OCI-LY1 (cell line): ENCODE results near the gene FUT1.

Source experiments
- H2AFZ ChIP-seq: fragments of 200-600 bp; sonication (generic), shearing (Covaris generic); 2 replicates; pipeline ENCODE4 v1.6.0; 2014; ENCODE audit warnings: antibody characterized with exemption, mild to moderate bottlenecking, low read length
- H3F3A ChIP-seq: fragments of 200-600 bp; sonication (generic), shearing (Covaris generic); 2 replicates; pipeline ENCODE4 v1.6.0; 2014; ENCODE audit warnings: mild to moderate bottlenecking, antibody characterized with exemption, low read length, moderate library complexity; ENCODE audit not compliant: insufficient read depth
- H3K27ac ChIP-seq: fragments of 200-600 bp; sonication (generic); 2 replicates; pipeline ENCODE4 v1.5.1; 2014; ENCODE audit warnings: low read length, mixed run types, mild to moderate bottlenecking, low read depth; ENCODE audit not compliant: poor library complexity, severe bottlenecking
- H3K27me3 ChIP-seq: fragments of 200-600 bp; sonication (generic); 2 replicates; pipeline ENCODE4 v1.6.0; 2014; ENCODE audit warnings: antibody characterized with exemption, mild to moderate bottlenecking, low read length, moderate library complexity; ENCODE audit not compliant: insufficient read depth
- H3K36me3 ChIP-seq: fragments of 200-600 bp; sonication (generic); 2 replicates; pipeline ENCODE4 v1.6.1; 2014; ENCODE audit warnings: mild to moderate bottlenecking, antibody characterized with exemption, low read length, moderate library complexity, mixed read lengths; ENCODE audit not compliant: insufficient read depth
- H3K4me1 ChIP-seq: fragments of 200-600 bp; sonication (generic); 2 replicates; pipeline ENCODE4 v1.5.1; 2014; ENCODE audit warnings: mild to moderate bottlenecking, low read length, moderate library complexity; ENCODE audit not compliant: insufficient read depth, severe bottlenecking
- H3K4me2 ChIP-seq: fragments of 200-600 bp; sonication (generic), shearing (Covaris generic); 2 replicates; pipeline ENCODE4 v1.6.1; 2014; ENCODE audit warnings: low read length
- H3K4me3 ChIP-seq: fragments of 200-600 bp; sonication (generic); 2 replicates; pipeline ENCODE4 v1.5.1; 2014; ENCODE audit warnings: low read length, low read depth, mild to moderate bottlenecking, mixed read lengths; ENCODE audit not compliant: poor library complexity, severe bottlenecking
- H3K79me2 ChIP-seq: fragments of 200-600 bp; shearing (Covaris generic); 2 replicates; pipeline ENCODE4 v1.6.1; 2016; ENCODE audit warnings: mixed run types, low read length, mixed read lengths; ENCODE audit not compliant: insufficient read depth
- H3K9ac ChIP-seq: fragments of 200-600 bp; sonication (generic), shearing (Covaris generic); 2 replicates; pipeline ENCODE4 v1.6.1; 2014; ENCODE audit warnings: mild to moderate bottlenecking, low read length, mixed read lengths
- H3K9me2 ChIP-seq: fragments of 200-600 bp; sonication (generic), shearing (Covaris generic); 2 replicates; pipeline ENCODE4 v1.6.1; 2014; ENCODE audit warnings: low read depth, mild to moderate bottlenecking, low read length, mixed read lengths
- H3K9me3 ChIP-seq: fragments of 200-600 bp; shearing (Covaris generic); 2 replicates; pipeline ENCODE4 v1.6.1; 2014; ENCODE audit warnings: low read length, mixed read lengths
- H4K20me1 ChIP-seq: fragments of 200-600 bp; sonication (generic), shearing (Covaris generic); 2 replicates; pipeline ENCODE4 v1.6.0; 2016; ENCODE audit warnings: mild to moderate bottlenecking, low read length; ENCODE audit not compliant: insufficient read depth
- EZH2 ChIP-seq: fragments of 200-600 bp; sonication (generic), shearing (Covaris generic); IDR thresholded peaks from 2 replicates; pipeline ENCODE4 v1.8.0; 2017; ENCODE audit warnings: borderline replicate concordance, mixed run types, mild to moderate bottlenecking, antibody characterized with exemption, low read length, moderate library complexity, mixed read lengths
- TF ChIP-seq, protein P1 (sequence below): fragments of 200-600 bp; sonication (generic), shearing (Covaris generic); IDR thresholded peaks from 2 replicates; pipeline ENCODE4 v1.5.1; 2017; ENCODE audit warnings: mild to moderate bottlenecking, antibody characterized with exemption, low read length, moderate library complexity, mixed read lengths

Gene FUT1

DNA sequence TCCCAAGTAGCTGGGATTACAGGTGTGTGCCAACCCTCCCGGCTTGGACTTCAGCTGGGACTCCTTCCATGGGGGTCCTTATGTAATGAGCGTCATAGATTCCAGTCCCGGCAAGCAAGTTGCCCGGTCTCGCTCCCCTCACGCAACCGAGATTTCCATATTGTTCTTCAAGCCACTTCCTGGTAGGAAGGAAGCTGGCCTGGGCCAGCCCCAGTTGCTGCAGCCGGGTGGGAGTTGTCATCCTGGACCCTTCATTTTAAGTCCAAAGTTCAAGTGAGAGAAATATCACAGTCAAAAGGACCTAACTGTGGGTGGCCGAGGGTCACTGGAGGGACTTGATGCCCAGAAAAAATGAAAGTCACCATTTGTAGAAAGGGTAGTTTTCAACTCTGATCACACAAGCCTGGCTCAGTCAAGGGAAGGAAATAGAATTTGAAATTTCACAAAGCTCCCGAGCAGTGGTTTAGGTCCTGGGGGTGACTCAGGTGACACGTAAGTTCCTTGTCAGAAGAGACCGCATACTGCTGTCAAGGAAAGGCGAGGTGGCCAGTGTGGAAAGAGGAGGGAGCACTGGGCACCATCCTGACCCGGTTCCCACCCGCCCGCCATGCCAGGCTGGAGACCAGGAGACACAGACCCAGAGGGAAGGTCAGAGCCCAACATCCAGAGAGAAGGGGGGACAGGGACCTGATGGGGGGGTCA lies 8.2 kb upstream of the FUT1 start:
- Histone ChIP-seq H3K4me1 (no peaks in the 10 kb centered on the region), H3K9me3 (no peaks in the 10 kb centered on the region), H3K4me3 (no peak overlapping the region), H3K27me3 (no peaks in the 10 kb centered on the region), H4K20me1 (no peaks in the 10 kb centered on the region), H3F3A (no peaks in the 10 kb centered on the region), H3K9ac (no peak overlapping the region), H3K27ac (no peak overlapping the region), H3K79me2 (no peaks in the 10 kb centered on the region), H3K36me3 (no peaks in the 10 kb centered on the region), H2AFZ (no peak overlapping the region), H3K9me2 (no peaks in the 10 kb centered on the region), H3K4me2 (no peak overlapping the region)
- no peak for TF ChIP-seq EZH2
- TF ChIP-seq, protein P1, sequence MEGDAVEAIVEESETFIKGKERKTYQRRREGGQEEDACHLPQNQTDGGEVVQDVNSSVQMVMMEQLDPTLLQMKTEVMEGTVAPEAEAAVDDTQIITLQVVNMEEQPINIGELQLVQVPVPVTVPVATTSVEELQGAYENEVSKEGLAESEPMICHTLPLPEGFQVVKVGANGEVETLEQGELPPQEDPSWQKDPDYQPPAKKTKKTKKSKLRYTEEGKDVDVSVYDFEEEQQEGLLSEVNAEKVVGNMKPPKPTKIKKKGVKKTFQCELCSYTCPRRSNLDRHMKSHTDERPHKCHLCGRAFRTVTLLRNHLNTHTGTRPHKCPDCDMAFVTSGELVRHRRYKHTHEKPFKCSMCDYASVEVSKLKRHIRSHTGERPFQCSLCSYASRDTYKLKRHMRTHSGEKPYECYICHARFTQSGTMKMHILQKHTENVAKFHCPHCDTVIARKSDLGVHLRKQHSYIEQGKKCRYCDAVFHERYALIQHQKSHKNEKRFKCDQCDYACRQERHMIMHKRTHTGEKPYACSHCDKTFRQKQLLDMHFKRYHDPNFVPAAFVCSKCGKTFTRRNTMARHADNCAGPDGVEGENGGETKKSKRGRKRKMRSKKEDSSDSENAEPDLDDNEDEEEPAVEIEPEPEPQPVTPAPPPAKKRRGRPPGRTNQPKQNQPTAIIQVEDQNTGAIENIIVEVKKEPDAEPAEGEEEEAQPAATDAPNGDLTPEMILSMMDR: no peak

DNA sequence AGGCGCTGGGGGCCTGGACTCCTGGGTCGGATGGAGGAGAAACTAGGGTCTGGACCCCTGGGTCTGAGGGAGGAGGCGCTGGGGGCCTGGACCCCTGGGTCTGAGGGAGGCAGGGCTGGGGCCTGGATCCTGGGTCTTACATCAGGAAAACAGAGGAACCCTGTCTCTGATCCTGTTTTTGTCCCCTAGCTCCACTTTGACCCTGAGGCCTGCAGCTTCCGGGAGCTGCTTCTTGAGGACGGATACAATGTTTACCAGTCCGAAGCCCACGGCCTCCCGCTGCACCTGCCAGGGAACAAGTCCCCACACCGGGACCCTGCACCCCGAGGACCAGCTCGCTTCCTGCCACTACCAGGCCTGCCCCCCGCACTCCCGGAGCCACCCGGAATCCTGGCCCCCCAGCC lies 5.3 kb upstream of the FUT1 start:
- no peak overlapping the region for H3K27ac ChIP-seq
- no peak overlapping the region for H3K4me3 ChIP-seq
- no peak for TF ChIP-seq EZH2
- H3K9ac ChIP-seq: no peak overlapping the region
- no peaks in the 10 kb centered on the region for H3K27me3 ChIP-seq
- no peaks in the 10 kb centered on the region for H3K9me2 ChIP-seq
- H3K36me3 ChIP-seq: no peaks in the 10 kb centered on the region
- no peaks in the 10 kb centered on the region for H3F3A ChIP-seq
- H4K20me1 ChIP-seq: no peaks in the 10 kb centered on the region
- no peaks in the 10 kb centered on the region for H3K79me2 ChIP-seq
- no peak overlapping the region for H3K4me2 ChIP-seq
- no peak overlapping the region for H2AFZ ChIP-seq
- peaks cover 6% of the 10 kb centered on the region for H3K4me1 ChIP-seq
- H3K9me3 ChIP-seq: no peaks in the 10 kb centered on the region

DNA sequence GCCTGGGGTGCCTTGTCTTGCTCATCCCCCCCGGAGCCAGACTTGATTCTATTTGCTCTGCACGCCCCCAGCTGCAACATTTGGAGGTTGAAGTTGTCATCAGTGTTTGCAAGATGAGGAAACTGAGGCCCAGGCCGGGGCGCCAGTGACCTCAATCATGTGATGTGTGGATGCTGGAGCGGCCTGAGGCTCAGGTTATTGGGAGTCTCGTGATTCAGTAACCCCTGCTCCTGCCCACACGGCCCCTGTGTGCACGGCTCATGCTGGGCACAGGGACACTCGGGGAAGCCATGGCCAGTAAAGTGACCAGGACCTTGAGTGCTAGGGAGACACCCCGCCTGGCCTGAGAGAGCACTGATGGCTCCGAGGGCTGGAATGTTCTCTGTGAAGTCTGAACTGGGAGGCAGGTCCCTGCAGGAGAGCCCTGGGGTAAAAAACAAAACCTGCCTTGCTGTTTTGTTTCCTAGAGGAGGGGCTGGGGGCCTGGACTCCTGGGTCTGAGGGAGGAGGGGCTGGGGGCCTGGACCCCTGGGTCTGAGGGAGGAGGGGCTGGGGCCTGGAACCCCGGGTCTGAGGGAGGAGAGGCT lies 4.7 kb upstream of the FUT1 start:
- peaks cover 12% of the 10 kb centered on the region for H3K4me1 ChIP-seq
- no peaks in the 10 kb centered on the region for H3K79me2 ChIP-seq
- no peaks in the 10 kb centered on the region for H3K27me3 ChIP-seq

More for the DNA sequence above, 4.7 kb upstream of the FUT1 start:
- Histone ChIP-seq H3K27ac (no peak overlapping the region), H3K4me2 (no peak overlapping the region), H3F3A (no peaks in the 10 kb centered on the region), H2AFZ (no peak overlapping the region), H3K9me2 (no peaks in the 10 kb centered on the region), H3K4me3 (no peak overlapping the region), H3K36me3 (no peaks in the 10 kb centered on the region), H3K9me3 (no peaks in the 10 kb centered on the region), H3K9ac (no peak overlapping the region), H4K20me1 (no peaks in the 10 kb centered on the region)
- TF ChIP-seq EZH2: no peak
- TF ChIP-seq, protein P1: no peak
